Measurements from ENCODE around the gene FLCN. TPM values are rescaled to one million over a fixed set of nuclear protein-coding genes. Genes with fewer than 3 reads are reported as not detected.

FLCN gene
- total and polyA plus RNA-seq, 2 of the 13 experiments (the other 11 are each of a cell fraction or from before 2014, with no cell fraction given) = 16.6 to 24.9 TPM

DNA sequence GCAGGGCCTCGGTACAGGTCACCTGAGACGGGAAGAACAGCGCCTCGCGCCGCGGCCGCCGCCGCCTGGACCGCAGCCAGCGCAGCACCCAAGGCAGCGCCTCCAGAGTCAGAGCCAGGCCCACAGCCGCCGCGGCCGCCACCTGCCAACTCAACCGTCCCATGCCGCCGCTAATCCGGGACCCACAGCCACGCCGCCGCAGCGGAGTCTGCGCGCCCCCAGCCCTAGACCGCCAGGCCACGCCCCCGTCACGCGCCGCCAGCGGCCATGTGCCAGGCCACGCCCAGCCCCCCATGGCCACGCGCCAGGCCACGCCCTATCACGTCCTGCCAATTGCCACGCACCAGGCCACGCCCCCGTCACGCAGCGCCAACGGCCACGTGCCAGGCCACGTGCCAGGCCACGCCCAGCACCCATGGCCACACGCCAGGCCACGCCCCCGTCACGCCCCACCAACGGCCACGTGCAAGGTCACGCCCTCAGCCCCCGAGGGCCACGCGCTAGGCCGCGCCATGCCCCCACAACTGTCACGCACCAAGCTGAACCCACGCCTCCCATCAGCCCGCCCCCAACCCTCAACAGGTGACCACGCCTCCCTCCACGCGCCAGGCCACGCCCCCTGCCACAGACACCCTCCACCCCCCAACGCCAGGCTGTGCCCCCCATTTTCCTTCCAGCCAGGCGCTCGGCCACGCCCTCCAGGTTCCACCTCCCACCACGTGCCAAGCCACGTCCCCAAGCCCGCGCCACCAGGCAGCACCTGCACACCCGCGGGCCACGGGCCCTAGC is 30.6 kb downstream of the FLCN start, which contains the start of gene PLD6 (continued):
- TF ChIP-seq, protein P1, sequence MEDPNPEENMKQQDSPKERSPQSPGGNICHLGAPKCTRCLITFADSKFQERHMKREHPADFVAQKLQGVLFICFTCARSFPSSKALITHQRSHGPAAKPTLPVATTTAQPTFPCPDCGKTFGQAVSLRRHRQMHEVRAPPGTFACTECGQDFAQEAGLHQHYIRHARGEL (CRISPR knock-in tag; IDR thresholded peaks at IDR 0.05) = no peak; the same call in 1 of the 2 replicates
- no peak; the same call in 1 of the 2 replicates for TF ChIP-seq RFXANK (CRISPR knock-in tag; IDR thresholded peaks at IDR 0.05)
- TF ChIP-seq, protein P2, sequence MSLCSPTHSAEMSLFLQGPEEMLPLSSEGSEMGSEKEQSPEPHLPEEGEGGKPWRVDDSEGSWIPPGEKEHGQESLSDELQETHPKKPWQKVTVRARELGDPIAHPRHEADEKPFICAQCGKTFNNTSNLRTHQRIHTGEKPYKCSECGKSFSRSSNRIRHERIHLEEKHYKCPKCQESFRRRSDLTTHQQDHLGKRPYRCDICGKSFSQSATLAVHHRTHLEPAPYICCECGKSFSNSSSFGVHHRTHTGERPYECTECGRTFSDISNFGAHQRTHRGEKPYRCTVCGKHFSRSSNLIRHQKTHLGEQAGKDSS (CRISPR knock-in tag; IDR thresholded peaks at IDR 0.05; ENCODE audit: borderline replicate concordance, low read depth) = peak; percentile 64; the same call in 1 of the 2 replicates
- peak; percentile 96 for TF ChIP-seq TMF1 (CRISPR knock-in tag; IDR thresholded peaks at IDR 0.05; ENCODE audit: low read depth)
- TF ChIP-seq, protein P3, sequence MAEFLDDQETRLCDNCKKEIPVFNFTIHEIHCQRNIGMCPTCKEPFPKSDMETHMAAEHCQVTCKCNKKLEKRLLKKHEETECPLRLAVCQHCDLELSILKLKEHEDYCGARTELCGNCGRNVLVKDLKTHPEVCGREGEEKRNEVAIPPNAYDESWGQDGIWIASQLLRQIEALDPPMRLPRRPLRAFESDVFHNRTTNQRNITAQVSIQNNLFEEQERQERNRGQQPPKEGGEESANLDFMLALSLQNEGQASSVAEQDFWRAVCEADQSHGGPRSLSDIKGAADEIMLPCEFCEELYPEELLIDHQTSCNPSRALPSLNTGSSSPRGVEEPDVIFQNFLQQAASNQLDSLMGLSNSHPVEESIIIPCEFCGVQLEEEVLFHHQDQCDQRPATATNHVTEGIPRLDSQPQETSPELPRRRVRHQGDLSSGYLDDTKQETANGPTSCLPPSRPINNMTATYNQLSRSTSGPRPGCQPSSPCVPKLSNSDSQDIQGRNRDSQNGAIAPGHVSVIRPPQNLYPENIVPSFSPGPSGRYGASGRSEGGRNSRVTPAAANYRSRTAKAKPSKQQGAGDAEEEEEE (CRISPR knock-in tag; IDR thresholded peaks at IDR 0.05; ENCODE audit: borderline replicate concordance) = no peak
- TF ChIP-seq, protein P4, sequence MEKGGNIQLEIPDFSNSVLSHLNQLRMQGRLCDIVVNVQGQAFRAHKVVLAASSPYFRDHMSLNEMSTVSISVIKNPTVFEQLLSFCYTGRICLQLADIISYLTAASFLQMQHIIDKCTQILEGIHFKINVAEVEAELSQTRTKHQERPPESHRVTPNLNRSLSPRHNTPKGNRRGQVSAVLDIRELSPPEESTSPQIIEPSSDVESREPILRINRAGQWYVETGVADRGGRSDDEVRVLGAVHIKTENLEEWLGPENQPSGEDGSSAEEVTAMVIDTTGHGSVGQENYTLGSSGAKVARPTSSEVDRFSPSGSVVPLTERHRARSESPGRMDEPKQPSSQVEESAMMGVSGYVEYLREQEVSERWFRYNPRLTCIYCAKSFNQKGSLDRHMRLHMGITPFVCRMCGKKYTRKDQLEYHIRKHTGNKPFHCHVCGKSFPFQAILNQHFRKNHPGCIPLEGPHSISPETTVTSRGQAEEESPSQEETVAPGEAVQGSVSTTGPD (CRISPR knock-in tag; IDR thresholded peaks at IDR 0.05) = no peak
- 0 out of 2 replicates have a peak, but pooled peaks have one; percentile 58 for TF ChIP-seq KLF13 (CRISPR knock-in tag; IDR thresholded peaks at IDR 0.05)
- peak; percentile 58 for TF ChIP-seq CAMTA2 (CRISPR knock-in tag; IDR thresholded peaks at IDR 0.05; ENCODE audit: borderline replicate concordance)
- no peak; the same call in 1 of the 2 replicates for TF ChIP-seq NAIF1 (CRISPR knock-in tag; IDR thresholded peaks at IDR 0.05; ENCODE audit: borderline replicate concordance)
- peak; percentile 15; the same call in 1 of the 2 replicates for TF ChIP-seq ZSCAN22 (CRISPR knock-in tag; IDR thresholded peaks at IDR 0.05)
- TF ChIP-seq HDAC2 (CRISPR knock-in tag; IDR thresholded peaks at IDR 0.05) = peak; percentile 10
- TF ChIP-seq, protein P5, sequence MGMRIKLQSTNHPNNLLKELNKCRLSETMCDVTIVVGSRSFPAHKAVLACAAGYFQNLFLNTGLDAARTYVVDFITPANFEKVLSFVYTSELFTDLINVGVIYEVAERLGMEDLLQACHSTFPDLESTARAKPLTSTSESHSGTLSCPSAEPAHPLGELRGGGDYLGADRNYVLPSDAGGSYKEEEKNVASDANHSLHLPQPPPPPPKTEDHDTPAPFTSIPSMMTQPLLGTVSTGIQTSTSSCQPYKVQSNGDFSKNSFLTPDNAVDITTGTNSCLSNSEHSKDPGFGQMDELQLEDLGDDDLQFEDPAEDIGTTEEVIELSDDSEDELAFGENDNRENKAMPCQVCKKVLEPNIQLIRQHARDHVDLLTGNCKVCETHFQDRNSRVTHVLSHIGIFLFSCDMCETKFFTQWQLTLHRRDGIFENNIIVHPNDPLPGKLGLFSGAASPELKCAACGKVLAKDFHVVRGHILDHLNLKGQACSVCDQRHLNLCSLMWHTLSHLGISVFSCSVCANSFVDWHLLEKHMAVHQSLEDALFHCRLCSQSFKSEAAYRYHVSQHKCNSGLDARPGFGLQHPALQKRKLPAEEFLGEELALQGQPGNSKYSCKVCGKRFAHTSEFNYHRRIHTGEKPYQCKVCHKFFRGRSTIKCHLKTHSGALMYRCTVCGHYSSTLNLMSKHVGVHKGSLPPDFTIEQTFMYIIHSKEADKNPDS (CRISPR knock-in tag; IDR thresholded peaks at IDR 0.05) = peak; percentile 27
- no peak for TF ChIP-seq NFE2 (CRISPR knock-in tag; IDR thresholded peaks at IDR 0.05)
- TF ChIP-seq, protein P6, sequence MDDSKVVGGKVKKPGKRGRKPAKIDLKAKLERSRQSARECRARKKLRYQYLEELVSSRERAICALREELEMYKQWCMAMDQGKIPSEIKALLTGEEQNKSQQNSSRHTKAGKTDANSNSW (CRISPR knock-in tag; IDR thresholded peaks at IDR 0.05; ENCODE audit: borderline replicate concordance) = peak; percentile 94; the same call in 1 of the 2 replicates
- TF ChIP-seq SSRP1 (CRISPR knock-in tag; IDR thresholded peaks at IDR 0.05) = 0 out of 2 replicates have a peak, but pooled peaks have one; percentile 31
- TF ChIP-seq, protein P7, sequence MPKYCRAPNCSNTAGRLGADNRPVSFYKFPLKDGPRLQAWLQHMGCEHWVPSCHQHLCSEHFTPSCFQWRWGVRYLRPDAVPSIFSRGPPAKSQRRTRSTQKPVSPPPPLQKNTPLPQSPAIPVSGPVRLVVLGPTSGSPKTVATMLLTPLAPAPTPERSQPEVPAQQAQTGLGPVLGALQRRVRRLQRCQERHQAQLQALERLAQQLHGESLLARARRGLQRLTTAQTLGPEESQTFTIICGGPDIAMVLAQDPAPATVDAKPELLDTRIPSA (CRISPR knock-in tag; IDR thresholded peaks at IDR 0.05; ENCODE audit: borderline replicate concordance) = no peak; the same call in none of the 2 replicates
